Calu3 (cell line): ENCODE results near the gene OR4D1. TPM values are rescaled to one million over a fixed set of nuclear protein-coding genes. Genes with fewer than 3 reads are reported as not detected.
"Not testable (repeated sequence)": the region's sequence is repeated elsewhere in the genome, so short reads cannot be mapped to it uniquely, and the experiment has no call there.

ENCODE experiments used
- BruUV-seq: library from RNA; stranded (reverse); fragments of 400-500 nt; replicated peaks from 2 replicates; lab custom pipeline; 2021; lab: Mats Ljungman, UMichigan
- CTCF ChIA-PET: fragments of 300-600 bp; sonication (Branson Sonifier 250); formaldehyde crosslinking; loops from one replicate; lab custom pipeline; 2022; ENCODE audit warnings: antibody characterized with exemption; lab: Charles Lee
- DNase-seq: peaks from one replicate; pipeline ENCODE4 v3.0.0; 2022
- H3K27ac Mint-ChIP-seq: one replicate; pipeline ENCODE4 v1.8.0; 2022; ENCODE audit warnings: mixed read lengths; ENCODE audit not compliant: unreplicated experiment
- H3K27me3 Mint-ChIP-seq: one replicate; pipeline ENCODE4 v1.8.0; 2022; ENCODE audit warnings: mixed read lengths; ENCODE audit not compliant: unreplicated experiment
- H3K36me3 Mint-ChIP-seq: one replicate; pipeline ENCODE4 v1.8.0; 2022; ENCODE audit warnings: mild to moderate bottlenecking, moderate library complexity, mixed read lengths; ENCODE audit not compliant: insufficient read depth, unreplicated experiment
- H3K4me1 Mint-ChIP-seq: one replicate; pipeline ENCODE4 v1.8.0; 2022; ENCODE audit warnings: mild to moderate bottlenecking, low read depth, mixed read lengths; ENCODE audit not compliant: unreplicated experiment
- H3K4me3 Mint-ChIP-seq: one replicate; pipeline ENCODE4 v1.8.0; 2022; ENCODE audit warnings: mild to moderate bottlenecking, low read depth, moderate library complexity, mixed read lengths; ENCODE audit not compliant: unreplicated experiment
- H3K9me3 Mint-ChIP-seq: one replicate; pipeline ENCODE4 v1.8.0; 2022; ENCODE audit warnings: low read depth, mixed read lengths; ENCODE audit not compliant: unreplicated experiment
- intact Hi-C: fragments of 100-400 bp; cut with micrococcal nuclease; formaldehyde crosslinking; loops from one replicate; pipeline ENCODE4 v1.10.0; 2022; ENCODE audit not compliant: unreplicated experiment
- total RNA-seq: library from RNA; stranded (reverse); gene quantifications from 2 replicates; pipeline ENCODE4 v1.2.3, GENCODE V29; 2022
- TF ChIP-seq, protein P1 (sequence below): fragments of 200-600 bp; IDR thresholded peaks from one replicate; pipeline ENCODE4 v1.8.0; 2022; ENCODE audit warnings: antibody characterized with exemption; ENCODE audit not compliant: unreplicated experiment

OR4D1 gene
- total RNA-seq, 1 experiment from 2014 or later, result not detected

DNA sequence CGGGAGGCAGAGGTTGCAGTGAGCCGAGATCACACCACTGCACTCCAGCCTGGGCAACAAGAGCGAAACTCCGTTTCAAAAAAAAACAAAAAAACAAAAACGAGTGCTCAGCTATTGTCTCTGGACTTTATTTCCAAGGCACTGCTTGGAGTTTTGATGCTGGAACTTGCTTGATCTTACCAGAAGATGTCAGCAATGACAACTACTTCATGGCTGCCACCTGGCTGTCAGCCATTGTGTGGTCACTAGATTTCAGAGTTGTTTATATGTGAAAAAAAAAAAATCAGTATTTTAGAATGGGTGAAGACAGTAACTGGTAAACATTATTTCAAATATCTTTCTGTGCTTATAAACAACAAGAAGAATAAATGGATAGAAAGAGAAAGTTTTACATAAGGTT, 26.3 kb upstream of the OR4D1 start:
- Mint-ChIP-seq H3K27me3 (peaks cover 47% of the 10 kb centered on the region), H3K9me3 (no peaks in the 10 kb centered on the region), H3K4me3 (no peak overlapping the region), H3K27ac (no peak overlapping the region), H3K36me3 (no peaks in the 10 kb centered on the region), H3K4me1 (no peaks in the 10 kb centered on the region)
- TF ChIP-seq, protein P1, sequence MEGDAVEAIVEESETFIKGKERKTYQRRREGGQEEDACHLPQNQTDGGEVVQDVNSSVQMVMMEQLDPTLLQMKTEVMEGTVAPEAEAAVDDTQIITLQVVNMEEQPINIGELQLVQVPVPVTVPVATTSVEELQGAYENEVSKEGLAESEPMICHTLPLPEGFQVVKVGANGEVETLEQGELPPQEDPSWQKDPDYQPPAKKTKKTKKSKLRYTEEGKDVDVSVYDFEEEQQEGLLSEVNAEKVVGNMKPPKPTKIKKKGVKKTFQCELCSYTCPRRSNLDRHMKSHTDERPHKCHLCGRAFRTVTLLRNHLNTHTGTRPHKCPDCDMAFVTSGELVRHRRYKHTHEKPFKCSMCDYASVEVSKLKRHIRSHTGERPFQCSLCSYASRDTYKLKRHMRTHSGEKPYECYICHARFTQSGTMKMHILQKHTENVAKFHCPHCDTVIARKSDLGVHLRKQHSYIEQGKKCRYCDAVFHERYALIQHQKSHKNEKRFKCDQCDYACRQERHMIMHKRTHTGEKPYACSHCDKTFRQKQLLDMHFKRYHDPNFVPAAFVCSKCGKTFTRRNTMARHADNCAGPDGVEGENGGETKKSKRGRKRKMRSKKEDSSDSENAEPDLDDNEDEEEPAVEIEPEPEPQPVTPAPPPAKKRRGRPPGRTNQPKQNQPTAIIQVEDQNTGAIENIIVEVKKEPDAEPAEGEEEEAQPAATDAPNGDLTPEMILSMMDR, result no peak
- CTCF ChIA-PET, result interaction anchor here (1.0 kb wide), 1 partner anchor 51 kb away, joined by 3 read pairs; no protein-coding TSS in a partner anchor
- BruUV-seq, result no TSS peak
- peak; percentile 10 for DNase-seq
- intact Hi-C loops, result loop anchor here (1.0 kb wide), 1 partner anchor 50 kb away; no protein-coding TSS in a partner anchor

DNA sequence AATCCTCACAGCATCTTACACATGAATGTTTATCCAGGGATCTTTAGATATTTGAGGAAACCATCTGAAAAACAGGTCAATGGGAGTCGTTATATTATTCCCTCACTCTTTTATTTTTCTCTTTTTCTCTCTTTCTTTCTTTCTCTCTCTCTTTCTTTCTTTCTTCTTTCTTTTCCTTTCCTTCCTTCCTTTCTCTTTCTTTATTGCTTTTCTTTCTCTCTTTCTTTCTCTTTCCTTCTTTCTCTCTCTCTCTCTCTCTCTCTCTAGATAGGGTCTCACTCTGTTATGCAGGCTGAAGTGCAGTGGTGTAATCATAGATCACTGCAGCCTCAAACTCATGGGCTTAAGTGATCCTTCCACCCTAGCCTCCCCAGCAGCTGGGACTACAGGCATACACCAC, 20.3 kb upstream of the OR4D1 start:
- no peak for DNase-seq
- no TSS peak for BruUV-seq
- Mint-ChIP-seq H3K9me3 (no peaks in the 10 kb centered on the region), H3K27ac (no peak overlapping the region), H3K36me3 (no peaks in the 10 kb centered on the region), H3K4me3 (no peak overlapping the region), H3K4me1 (no peaks in the 10 kb centered on the region), H3K27me3 (peaks cover 50% of the 10 kb centered on the region)
- intact Hi-C loops, result no loop called here
- TF ChIP-seq, protein P1, result no peak
- CTCF ChIA-PET, result interaction anchor here (0.6 kb wide), 1 partner anchor 292 kb away, joined by 3 read pairs; no protein-coding TSS in a partner anchor

DNA sequence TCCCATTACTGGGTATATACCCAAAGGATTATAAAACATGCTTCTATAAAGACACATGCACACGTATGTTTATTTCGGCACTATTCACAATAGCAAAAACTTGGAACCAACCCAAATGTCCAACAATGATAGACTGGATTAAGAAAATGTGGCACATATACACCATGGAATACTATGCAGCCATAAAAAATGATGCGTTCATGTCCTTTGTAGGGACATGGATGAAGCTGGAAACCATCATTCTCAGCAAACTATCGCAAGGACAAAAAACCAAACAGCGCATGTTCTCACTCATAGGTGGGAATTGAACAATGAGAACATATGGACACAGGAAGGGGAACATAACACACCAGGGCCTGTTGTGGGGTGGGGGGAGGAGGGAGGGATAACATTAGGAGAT, 15.5 kb upstream of the OR4D1 start:
- H3K27ac Mint-ChIP-seq, H3K4me1 Mint-ChIP-seq, BruUV-seq, intact Hi-C loops, DNase-seq, H3K4me3 Mint-ChIP-seq, CTCF ChIA-PET, H3K36me3 Mint-ChIP-seq, H3K9me3 Mint-ChIP-seq: not testable (repeated sequence)
- H3K27me3 Mint-ChIP-seq, result peaks cover 77% of the 10 kb centered on the region

DNA sequence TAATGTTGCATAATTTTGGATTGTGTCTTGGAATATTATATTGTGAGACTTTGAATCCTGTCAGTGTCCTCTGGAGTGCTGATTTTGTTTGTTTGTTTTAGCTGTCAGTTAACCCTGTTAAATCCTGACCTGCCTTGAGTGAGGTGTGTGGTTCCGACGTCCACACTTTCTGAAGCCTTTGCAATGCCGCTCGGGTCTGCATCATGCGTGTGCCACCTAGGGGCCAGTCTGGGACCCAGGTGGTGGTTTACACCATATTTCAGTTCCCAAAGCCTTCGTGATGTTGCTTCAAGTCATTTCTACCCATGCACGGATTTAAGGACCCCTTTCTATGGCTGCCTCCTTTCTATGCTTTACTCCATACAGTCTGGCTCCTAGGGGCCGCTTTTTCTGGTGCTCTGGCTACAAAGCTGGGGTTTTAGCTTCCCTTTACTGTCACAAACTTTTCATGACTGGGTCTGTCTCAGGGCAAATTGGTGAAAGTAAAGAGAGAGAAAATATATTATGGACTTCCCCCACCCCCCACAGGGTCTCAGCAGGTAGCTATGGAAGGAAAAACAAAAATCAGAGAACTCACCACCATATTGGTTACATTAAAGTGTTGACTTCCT, 11.4 kb upstream of the OR4D1 start:
- Mint-ChIP-seq H3K4me3 (no peak overlapping the region), H3K36me3 (no peaks in the 10 kb centered on the region), H3K9me3 (no peaks in the 10 kb centered on the region), H3K27me3 (peaks cover 92% of the 10 kb centered on the region), H3K27ac (no peak overlapping the region), H3K4me1 (no peaks in the 10 kb centered on the region)
- CTCF ChIA-PET, result interaction anchor here (0.6 kb wide), 1 partner anchor 324 kb away, joined by 3 read pairs; no protein-coding TSS in a partner anchor
- BruUV-seq, result no TSS peak
- TF ChIP-seq, protein P1, result peak; percentile 44
- DNase-seq, result peak; percentile 37
- intact Hi-C loops, result no loop called here

DNA sequence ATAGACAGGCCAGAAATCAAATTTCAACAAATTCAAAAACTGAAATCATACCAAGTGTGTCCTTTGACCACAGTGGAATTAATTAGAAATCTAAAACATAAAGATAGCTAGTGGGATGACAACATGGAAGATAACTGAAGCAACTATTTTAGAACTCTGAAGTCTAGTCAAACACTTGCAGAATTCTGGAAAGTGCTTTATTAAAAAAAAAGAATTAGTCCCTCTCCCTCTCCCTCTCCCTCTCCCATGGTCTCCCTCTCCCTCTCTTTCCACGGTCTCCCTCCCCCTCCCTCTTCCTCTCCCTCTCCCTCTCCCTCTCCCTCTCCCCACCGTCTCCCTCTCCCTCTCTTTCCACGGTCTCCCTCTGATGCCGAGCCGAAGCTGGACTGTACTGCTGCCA, 6.7 kb upstream of the OR4D1 start:
- intact Hi-C loops, result no loop called here
- H3K9me3 Mint-ChIP-seq, result peaks cover 3% of the 10 kb centered on the region
- no peak overlapping the region for H3K4me3 Mint-ChIP-seq
- no peaks in the 10 kb centered on the region for H3K4me1 Mint-ChIP-seq
- H3K27ac Mint-ChIP-seq, result no peak overlapping the region
- H3K36me3 Mint-ChIP-seq, result no peaks in the 10 kb centered on the region
- TF ChIP-seq, protein P1, result no peak
- CTCF ChIA-PET, result no interaction called here
- no TSS peak for BruUV-seq
- DNase-seq, result no peak
- peaks cover 83% of the 10 kb centered on the region for H3K27me3 Mint-ChIP-seq

DNA sequence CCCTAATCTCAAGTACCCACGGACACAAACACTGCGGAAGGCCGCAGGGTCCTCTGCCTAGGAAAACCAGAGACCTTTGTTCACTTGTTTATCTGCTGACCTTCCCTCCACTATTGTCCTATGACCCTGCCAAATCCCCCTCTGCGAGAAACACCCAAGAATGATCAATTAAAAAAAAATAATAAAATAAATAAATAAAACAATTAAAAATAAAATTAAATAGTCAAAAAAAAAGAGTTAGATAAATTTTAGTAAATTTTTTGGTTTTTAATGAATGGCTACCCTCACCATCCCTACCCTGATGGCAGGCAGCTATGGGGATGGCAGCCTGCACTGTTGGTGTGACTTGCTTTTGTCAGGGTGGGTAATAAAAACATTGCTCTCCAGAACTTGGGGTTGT, 4.8 kb upstream of the OR4D1 start:
- intact Hi-C loops, DNase-seq, CTCF ChIA-PET, H3K4me3 Mint-ChIP-seq, H3K27ac Mint-ChIP-seq, H3K4me1 Mint-ChIP-seq, BruUV-seq, H3K9me3 Mint-ChIP-seq, H3K36me3 Mint-ChIP-seq: not testable (repeated sequence)
- peaks cover 83% of the 10 kb centered on the region for H3K27me3 Mint-ChIP-seq
